ENCODE results near the gene DPM2. TPM values are rescaled to one million over a fixed set of nuclear protein-coding genes. Genes with fewer than 3 reads are reported as not detected.

Gene DPM2
- total RNA-seq, 4 donors from 2014 or later: 6.7 to 33.1 (median 15.9) TPM

DNA sequence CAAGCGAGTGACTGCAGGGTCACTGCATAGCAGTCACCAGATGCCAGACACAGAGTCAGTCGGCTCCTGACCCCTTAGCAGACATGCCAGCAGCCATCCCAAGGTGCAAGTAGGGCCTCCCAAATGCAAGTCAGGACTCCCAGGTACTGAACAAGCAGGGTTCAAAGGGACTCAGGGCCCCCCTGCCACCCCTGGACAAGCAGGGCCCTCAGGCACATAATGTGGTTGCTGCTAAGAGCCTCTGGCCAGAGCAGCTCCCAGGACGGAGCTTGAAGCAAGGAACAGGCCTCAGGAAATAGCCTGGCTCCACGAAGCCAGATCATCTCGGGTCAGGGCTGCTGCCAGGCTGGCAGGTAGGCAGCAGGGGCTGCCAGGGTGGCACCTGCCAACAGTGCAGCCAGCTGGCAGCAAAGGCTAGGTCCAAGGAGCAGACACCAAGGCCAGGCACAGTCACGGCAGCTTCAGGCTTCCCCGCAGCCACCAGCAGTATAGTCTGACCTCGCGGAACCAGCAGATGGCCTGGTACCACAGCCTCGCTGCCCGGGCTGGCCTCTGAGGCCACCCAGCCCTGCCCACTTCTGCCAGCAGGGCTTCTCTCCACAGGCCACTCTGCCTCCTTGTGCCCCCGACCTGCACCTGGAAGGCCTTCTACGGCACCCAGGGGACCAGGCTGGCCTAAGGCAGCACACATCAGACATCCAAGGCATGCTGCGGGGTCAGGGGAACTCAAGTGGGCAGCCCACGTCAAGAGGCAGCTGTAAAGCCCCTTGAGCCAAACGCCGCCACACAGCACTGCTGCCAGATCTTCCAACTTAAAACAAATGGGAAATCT, 35.7 kb upstream of the DPM2 start:
- Histone ChIP-seq H3K9me3 (no peaks in the 10 kb centered on the region), H3K27me3 (no peaks in the 10 kb centered on the region), H3K27ac (peak overlapping the region; percentile 90 to 91), H3K36me3 (no peaks in the 10 kb centered on the region), H3K4me1 (peaks cover 28 to 70% of the 10 kb centered on the region in 2 donors), H3K4me3 (no peak overlapping the region)
- intact Hi-C loops (cut with DNase I; ENCODE audit: low total_unique reads): no loop called here
- TF ChIP-seq POLR2A (IDR thresholded peaks at IDR 0.05): no peak
- TF ChIP-seq, protein P1, sequence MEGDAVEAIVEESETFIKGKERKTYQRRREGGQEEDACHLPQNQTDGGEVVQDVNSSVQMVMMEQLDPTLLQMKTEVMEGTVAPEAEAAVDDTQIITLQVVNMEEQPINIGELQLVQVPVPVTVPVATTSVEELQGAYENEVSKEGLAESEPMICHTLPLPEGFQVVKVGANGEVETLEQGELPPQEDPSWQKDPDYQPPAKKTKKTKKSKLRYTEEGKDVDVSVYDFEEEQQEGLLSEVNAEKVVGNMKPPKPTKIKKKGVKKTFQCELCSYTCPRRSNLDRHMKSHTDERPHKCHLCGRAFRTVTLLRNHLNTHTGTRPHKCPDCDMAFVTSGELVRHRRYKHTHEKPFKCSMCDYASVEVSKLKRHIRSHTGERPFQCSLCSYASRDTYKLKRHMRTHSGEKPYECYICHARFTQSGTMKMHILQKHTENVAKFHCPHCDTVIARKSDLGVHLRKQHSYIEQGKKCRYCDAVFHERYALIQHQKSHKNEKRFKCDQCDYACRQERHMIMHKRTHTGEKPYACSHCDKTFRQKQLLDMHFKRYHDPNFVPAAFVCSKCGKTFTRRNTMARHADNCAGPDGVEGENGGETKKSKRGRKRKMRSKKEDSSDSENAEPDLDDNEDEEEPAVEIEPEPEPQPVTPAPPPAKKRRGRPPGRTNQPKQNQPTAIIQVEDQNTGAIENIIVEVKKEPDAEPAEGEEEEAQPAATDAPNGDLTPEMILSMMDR (IDR thresholded peaks at IDR 0.05): no peak
- no peak for DNase-seq

DNA sequence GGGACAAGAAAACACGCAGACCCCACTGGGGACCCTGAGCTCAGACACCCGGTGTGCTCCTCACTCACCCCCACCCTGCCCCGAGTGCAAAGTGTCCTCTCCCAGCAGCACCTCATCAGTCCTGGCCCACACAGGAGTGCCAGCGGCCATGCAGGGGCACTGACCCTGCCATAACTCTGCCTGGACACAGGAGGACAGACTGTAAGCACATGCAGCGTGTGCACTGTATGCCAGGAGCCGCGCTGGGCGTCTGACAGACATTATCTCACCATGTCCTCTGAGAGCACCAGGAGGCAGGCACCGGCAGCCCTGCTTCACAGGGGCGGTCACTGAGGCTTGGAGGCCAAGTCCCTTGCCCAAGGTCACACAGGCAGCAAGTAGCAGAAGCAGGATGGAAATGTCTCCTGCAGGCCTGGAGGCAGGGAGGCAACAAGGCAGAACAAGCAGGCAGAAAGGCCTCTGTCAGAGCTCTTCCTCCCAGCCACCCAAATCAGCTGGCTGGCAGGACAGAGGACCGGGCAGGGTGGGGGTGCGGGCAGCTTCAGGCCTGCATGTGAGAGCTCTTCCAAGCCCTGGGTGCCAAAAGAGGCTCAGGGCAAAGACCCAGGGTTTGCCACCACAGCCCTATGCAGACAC, 34.7 kb upstream of the DPM2 start:
- TF ChIP-seq, protein P1 (IDR thresholded peaks at IDR 0.05): peak in 1 of 4 experiments; percentile 19
- TF ChIP-seq POLR2A (IDR thresholded peaks at IDR 0.05): no peak
- H3K4me1 ChIP-seq: peaks cover 34 to 75% of the 10 kb centered on the region in 2 donors
- DNase-seq: peak in 1 of 2 donors; percentile 36
- H3K4me3 ChIP-seq: peak overlapping the region in 1 of 2 donors; percentile 10
- intact Hi-C loops (cut with DNase I; ENCODE audit: low total_unique reads): no loop called here
- H3K27ac ChIP-seq: peak overlapping the region; percentile 90 to 91
- no peaks in the 10 kb centered on the region for H3K27me3 ChIP-seq
- no peaks in the 10 kb centered on the region for H3K9me3 ChIP-seq
- H3K36me3 ChIP-seq: no peaks in the 10 kb centered on the region

DNA sequence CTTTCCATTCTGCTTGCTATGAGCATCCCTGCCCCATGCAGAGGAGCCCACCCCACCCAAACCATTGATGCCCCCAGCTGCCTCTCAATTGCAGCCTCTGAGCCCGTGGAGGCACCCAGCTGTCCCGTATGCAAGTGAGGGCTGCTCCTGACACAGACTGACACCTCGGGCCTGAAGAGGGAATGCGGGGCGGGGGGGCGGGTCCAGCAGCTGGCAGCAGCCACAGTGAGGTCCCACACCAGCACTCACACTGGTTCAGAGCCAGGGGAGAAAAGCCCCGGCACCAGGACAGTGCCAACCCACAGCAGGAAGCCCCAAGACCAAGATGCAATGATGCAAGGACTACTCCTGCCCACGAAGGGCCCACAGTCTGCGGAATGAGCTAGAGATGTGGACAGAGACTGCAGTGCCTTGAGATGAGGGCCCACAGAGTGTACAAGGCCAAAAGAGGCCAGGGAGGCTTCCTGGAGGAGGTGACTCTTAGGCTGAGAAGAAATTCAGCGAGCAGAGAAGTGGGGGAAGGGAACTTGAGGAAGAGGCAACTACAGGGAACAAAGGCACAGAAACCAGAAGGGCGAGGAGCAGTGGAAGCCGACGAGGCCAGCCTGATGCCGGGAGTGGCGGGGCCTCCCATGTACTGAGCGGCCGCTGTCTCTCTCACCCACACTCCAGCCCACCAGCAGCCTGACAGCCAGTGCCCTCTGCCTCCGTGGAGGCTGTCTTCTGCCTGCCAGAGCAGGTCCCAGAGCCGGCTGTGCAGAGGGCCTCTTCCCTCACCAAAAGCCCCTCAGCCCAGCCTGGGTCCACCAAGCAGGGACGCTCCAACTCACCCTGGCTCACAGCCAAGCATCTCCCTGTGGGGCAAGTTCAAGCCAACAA, 33.9 kb upstream of the DPM2 start:
- intact Hi-C loops (cut with DNase I; ENCODE audit: low total_unique reads): no loop called here
- DNase-seq: peak in 1 of 2 donors; percentile 55
- peak overlapping the region in 1 of 2 donors; percentile 10 for H3K4me3 ChIP-seq
- no peaks in the 10 kb centered on the region for H3K27me3 ChIP-seq
- peak overlapping the region; percentile 90 to 91 for H3K27ac ChIP-seq
- H3K36me3 ChIP-seq: no peaks in the 10 kb centered on the region
- TF ChIP-seq, protein P1 (IDR thresholded peaks at IDR 0.05): no peak
- TF ChIP-seq POLR2A (IDR thresholded peaks at IDR 0.05): no peak
- H3K9me3 ChIP-seq: no peaks in the 10 kb centered on the region
- peaks cover 42 to 76% of the 10 kb centered on the region in 2 donors for H3K4me1 ChIP-seq

DNA sequence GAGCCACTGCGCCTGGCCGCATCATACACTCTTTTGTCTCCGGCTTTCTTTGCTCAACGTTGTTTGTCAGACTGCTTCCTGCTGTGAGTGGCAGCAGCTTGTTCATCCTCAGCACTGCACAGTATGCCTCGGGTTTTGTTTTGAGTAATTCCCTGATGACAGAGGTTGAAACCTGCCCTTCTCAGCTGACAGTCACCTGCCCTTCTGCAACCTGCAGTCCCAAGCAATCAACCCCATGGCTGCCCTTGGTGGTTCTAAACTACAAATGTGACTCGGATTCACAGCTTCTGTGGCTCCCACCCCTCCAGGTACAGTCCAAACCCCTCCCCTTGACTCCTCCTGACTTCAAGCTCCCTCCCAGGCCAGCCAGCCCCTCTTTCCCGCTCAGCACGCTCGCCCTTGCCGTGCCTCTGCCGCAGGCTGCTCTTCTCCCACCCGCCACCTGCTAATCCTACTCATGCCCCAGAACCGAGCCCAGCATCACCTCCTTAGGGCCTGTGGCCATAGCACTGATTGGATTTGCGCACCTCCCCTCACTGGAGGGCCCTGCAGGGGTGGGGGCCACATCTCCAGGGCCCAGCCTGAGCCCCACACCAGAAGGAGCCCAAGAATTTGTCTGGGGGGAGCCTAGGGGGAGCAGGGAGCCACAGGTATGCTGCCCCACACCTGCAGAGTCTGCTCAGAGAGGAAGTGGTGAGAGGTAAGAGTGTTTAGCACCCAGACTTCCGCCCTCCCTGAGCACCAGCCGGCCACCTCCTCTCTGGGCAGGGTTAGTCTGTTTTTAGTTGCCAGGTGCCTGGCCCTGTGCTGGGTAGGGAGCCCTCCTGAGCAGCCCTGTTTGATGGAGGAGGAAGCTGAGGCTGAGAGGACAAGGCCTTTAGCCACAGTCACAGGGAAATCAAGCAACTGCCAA, 33.0 kb upstream of the DPM2 start:
- intact Hi-C loops (cut with DNase I; ENCODE audit: low total_unique reads): no loop called here

More for the DNA sequence above, 33.0 kb upstream of the DPM2 start:
- peaks cover 44 to 76% of the 10 kb centered on the region in 2 donors for H3K4me1 ChIP-seq
- no peaks in the 10 kb centered on the region for H3K27me3 ChIP-seq
- TF ChIP-seq, protein P1 (IDR thresholded peaks at IDR 0.05): no peak
- TF ChIP-seq POLR2A (IDR thresholded peaks at IDR 0.05): no peak
- DNase-seq: no peak
- H3K9me3 ChIP-seq: no peaks in the 10 kb centered on the region
- H3K27ac ChIP-seq: peak overlapping the region; percentile 90 to 91
- no peak overlapping the region for H3K4me3 ChIP-seq
- no peaks in the 10 kb centered on the region for H3K36me3 ChIP-seq

All from uterus (tissue), 4 donors.